NB4 (cell line): ENCODE results near the gene EPAS1.

Source experiments
- CTCF ChIP-seq: IDR thresholded peaks from one replicate; pipeline ENCODE4 v1.5.1; 2012; ENCODE audit warnings: low read depth, low read length
- POLR2A ChIP-seq: IDR thresholded peaks from 2 replicates; pipeline ENCODE4 v1.6.1; 2011; ENCODE audit warnings: mild to moderate bottlenecking; ENCODE audit not compliant: insufficient read length; ENCODE audit errors: extremely low read depth

GRCh38 chr2:46328291-46328690, 31.1 kb downstream of the EPAS1 start:
- TF ChIP-seq POLR2A (no peak), CTCF (no peak)
